ENCODE data around the gene UACA. TPM values are rescaled to one million over a fixed set of nuclear protein-coding genes. Genes with fewer than 3 reads are reported as not detected.

UACA gene
- polyA plus RNA-seq, 1 donor (not counting 4 experiments of a cell fraction or from before 2014, with no cell fraction given) = 26.6 TPM

GRCh38 chr15:70789213-70789612 lies 25.9 kb upstream of the UACA start:
- no peak overlapping the region for H3K4me3 ChIP-seq (ENCODE audit: control insufficient read depth in 2 of 3, extremely low read depth in 1 of 3, insufficient read depth in 2 of 3, low read depth in 1 of 3, low read length in 3 of 3)
- no peaks in the 10 kb centered on the region for H3K36me3 ChIP-seq (ENCODE audit: control insufficient read depth in 2 of 2, extremely low read depth in 1 of 2, insufficient read depth in 2 of 2, low read length in 2 of 2)
- no peak overlapping the region for H3K9ac ChIP-seq (ENCODE audit: control insufficient read depth, extremely low read depth, insufficient read depth, low read length)
- dilution Hi-C loops (cut with MboI; ENCODE audit: extremely low pct_ligation_motif_present, low sequenced_read_pairs) = no loop called here
- H4K20me1 ChIP-seq (ENCODE audit: control insufficient read depth, extremely low read depth, insufficient read depth, low read length) = no peaks in the 10 kb centered on the region
- no peak overlapping the region for H3K4me2 ChIP-seq (ENCODE audit: control insufficient read depth, extremely low read depth, insufficient read depth, low read depth, low read length)
- no peak overlapping the region for H3K27ac ChIP-seq (ENCODE audit: control insufficient read depth, insufficient read depth, low read length)
- TF ChIP-seq EZH2 (IDR thresholded peaks at IDR 0.05; ENCODE audit: low read length) (no peak), CTCF (optimal IDR thresholded peaks at IDR 0.05 in 1 of 3, IDR thresholded peaks at IDR 0.05 in 1 of 3, conservative IDR thresholded peaks at IDR 0.05 in 1 of 3; ENCODE audit: extremely low read depth in 1 of 3, insufficient read depth in 2 of 3, low read length in 3 of 3) (peak in 1 of 3 experiments; percentile 32)
- no peaks in the 10 kb centered on the region for H3K27me3 ChIP-seq (ENCODE audit: control insufficient read depth, extremely low read depth, insufficient read depth, low read length)
- H3K79me2 ChIP-seq (ENCODE audit: control insufficient read depth, insufficient read depth, low read length) = no peaks in the 10 kb centered on the region
- FAIRE-seq (no peak), DNase-seq (ENCODE audit: low read depth, low spot score) (no peak)
- H3K9me1 ChIP-seq (ENCODE audit: control insufficient read depth, extremely low read depth, insufficient read depth, low read length) = no peaks in the 10 kb centered on the region
- no peaks in the 10 kb centered on the region for H3K9me3 ChIP-seq (ENCODE audit: control insufficient read depth, low read depth, low read length)
- H3K4me1 ChIP-seq (ENCODE audit: control insufficient read depth, extremely low read depth, insufficient read depth, low read length) = peaks cover 16% of the 10 kb centered on the region
- H2AFZ ChIP-seq (ENCODE audit: control insufficient read depth, low read length) = no peak overlapping the region

- H3K4me1 ChIP-seq (ENCODE audit: control insufficient read depth, extremely low read depth, insufficient read depth, low read length) = peaks cover 20% of the 10 kb centered on the region
- no peak overlapping the region for H3K4me2 ChIP-seq (ENCODE audit: control insufficient read depth, extremely low read depth, insufficient read depth, low read depth, low read length)
- H3K4me3 ChIP-seq (ENCODE audit: control insufficient read depth in 2 of 3, extremely low read depth in 1 of 3, insufficient read depth in 2 of 3, low read depth in 1 of 3, low read length in 3 of 3) = no peak overlapping the region
- no peak overlapping the region for H3K27ac ChIP-seq (ENCODE audit: control insufficient read depth, insufficient read depth, low read length)
- H3K79me2 ChIP-seq (ENCODE audit: control insufficient read depth, insufficient read depth, low read length) = no peaks in the 10 kb centered on the region
- no peak for FAIRE-seq
- H3K9me1 ChIP-seq (ENCODE audit: control insufficient read depth, extremely low read depth, insufficient read depth, low read length) = no peaks in the 10 kb centered on the region
- no peaks in the 10 kb centered on the region for H3K36me3 ChIP-seq (ENCODE audit: control insufficient read depth in 2 of 2, extremely low read depth in 1 of 2, insufficient read depth in 2 of 2, low read length in 2 of 2)
- H2AFZ ChIP-seq (ENCODE audit: control insufficient read depth, low read length) = no peak overlapping the region
- no peaks in the 10 kb centered on the region for H3K9me3 ChIP-seq (ENCODE audit: control insufficient read depth, low read depth, low read length)
- no peaks in the 10 kb centered on the region for H3K27me3 ChIP-seq (ENCODE audit: control insufficient read depth, extremely low read depth, insufficient read depth, low read length)
- DNase-seq (ENCODE audit: low read depth, low spot score) = no peak
- dilution Hi-C loops (cut with MboI; ENCODE audit: extremely low pct_ligation_motif_present, low sequenced_read_pairs) = no loop called here
- no peak for TF ChIP-seq CTCF (optimal IDR thresholded peaks at IDR 0.05 in 1 of 3, IDR thresholded peaks at IDR 0.05 in 1 of 3, conservative IDR thresholded peaks at IDR 0.05 in 1 of 3; ENCODE audit: extremely low read depth in 1 of 3, insufficient read depth in 2 of 3, low read length in 3 of 3)
- TF ChIP-seq EZH2 (IDR thresholded peaks at IDR 0.05; ENCODE audit: low read length) = no peak
- no peaks in the 10 kb centered on the region for H4K20me1 ChIP-seq (ENCODE audit: control insufficient read depth, extremely low read depth, insufficient read depth, low read length)
- H3K9ac ChIP-seq (ENCODE audit: control insufficient read depth, extremely low read depth, insufficient read depth, low read length) = no peak overlapping the region
These were observed 25.0 kb upstream of the UACA start for GRCh38 chr15:70788114-70789049.
